Smooth muscle cell (in vitro differentiated cells): Measurements from ENCODE around the gene FRMD8. TPM values are rescaled to one million over a fixed set of nuclear protein-coding genes. Genes with fewer than 3 reads are reported as not detected.
A peak's percentile ranks its signal among the peaks of the same experiment; 100 is the strongest.

ENCODE experiments used
- DNase-seq: peaks from one replicate; lab custom pipeline; 2025; ENCODE audit not compliant: unreplicated experiment; lab: John Stamatoyannopoulos, UW
- H2AFZ ChIP-seq: fragments of 200-600 bp; sonication (generic); 2 replicates; pipeline ENCODE4 v1.6.0; 2016; ENCODE audit warnings: antibody characterized with exemption, low read depth, mild to moderate bottlenecking
- H3F3A ChIP-seq: fragments of 200-600 bp; sonication (generic); 2 replicates; pipeline ENCODE4 v1.6.0; 2017; ENCODE audit warnings: antibody characterized with exemption, low read depth
- H3K27ac ChIP-seq: fragments of 200-600 bp; sonication (generic); 2 replicates; pipeline ENCODE4 v1.5.1; 2016; ENCODE audit warnings: low read depth, mild to moderate bottlenecking
- H3K27me3 ChIP-seq: fragments of 200-600 bp; sonication (generic); 2 replicates; pipeline ENCODE4 v1.6.1; 2016; ENCODE audit warnings: low read depth, mild to moderate bottlenecking
- H3K36me3 ChIP-seq: fragments of 200-600 bp; sonication (generic); 2 replicates; pipeline ENCODE4 v1.5.1; 2016; ENCODE audit warnings: low read depth
- H3K4me1 ChIP-seq: fragments of 200-600 bp; sonication (generic); 2 replicates; pipeline ENCODE4 v1.5.1; 2016; ENCODE audit warnings: low read depth
- H3K4me2 ChIP-seq: fragments of 200-600 bp; sonication (generic); 2 replicates; pipeline ENCODE4 v1.6.0; 2016; ENCODE audit warnings: mild to moderate bottlenecking
- H3K4me3 ChIP-seq: fragments of 200-600 bp; sonication (generic); 2 replicates; pipeline ENCODE4 v1.5.1; 2016; ENCODE audit warnings: mild to moderate bottlenecking
- H3K79me2 ChIP-seq: fragments of 200-600 bp; sonication (generic); 2 replicates; pipeline ENCODE4 v1.6.0; 2016; ENCODE audit warnings: low read depth, mild to moderate bottlenecking
- H3K9ac ChIP-seq: fragments of 200-600 bp; sonication (generic); 2 replicates; pipeline ENCODE4 v1.6.0; 2016; ENCODE audit warnings: low read depth
- H3K9me3 ChIP-seq: fragments of 200-600 bp; sonication (generic); replicated peaks from 2 replicates; pipeline ENCODE4 v1.5.1; 2016; ENCODE audit warnings: low read depth
- H4K20me1 ChIP-seq: fragments of 200-600 bp; sonication (generic); 2 replicates; pipeline ENCODE4 v1.6.0; 2016; ENCODE audit warnings: low read depth
- CTCF ChIP-seq: fragments of 200-600 bp; sonication (generic); IDR thresholded peaks from 2 replicates; pipeline ENCODE4 v1.5.1; 2017; ENCODE audit warnings: borderline replicate concordance, mild to moderate bottlenecking, antibody characterized with exemption; ENCODE audit not compliant: insufficient read depth, poor library complexity, severe bottlenecking
- WGBS: methylation state at CpG from one replicate; pipeline ENCODE4 v1.1.7; 2016; ENCODE audit warnings: low lambda C conversion rate; 5-methylcytosine and 5-hydroxymethylcytosine counted together
- polyA plus RNA-seq: library from polyadenylated mRNA; unstranded; fragments of >200 nt; fragmentation: Nextera tagmentation; extraction: Ambion mirVana; gene quantifications from 2 replicates; pipeline ENCODE4 v1.2.1, GENCODE V29; 2016
- total RNA-seq: library from RNA; depleted of rRNA; stranded (reverse); fragments of >200 nt; gene quantifications from 2 replicates; pipeline ENCODE4 v1.2.3, GENCODE V29; 2014

FRMD8 gene
- total and polyA plus RNA-seq, 2 experiments from 2014 or later = 16.7 to 37.8 TPM

- Histone ChIP-seq H3K4me1 (peaks cover 8% of the 10 kb centered on the region), H3K79me2 (no peaks in the 10 kb centered on the region), H4K20me1 (no peaks in the 10 kb centered on the region), H3K4me3 (no peak overlapping the region), H3K27ac (peak overlapping the region; percentile 97), H3F3A (peaks cover 18% of the 10 kb centered on the region), H3K9me3 (no peaks in the 10 kb centered on the region), H2AFZ (no peak overlapping the region), H3K36me3 (no peaks in the 10 kb centered on the region), H3K9ac (no peak overlapping the region), H3K4me2 (no peak overlapping the region), H3K27me3 (no peaks in the 10 kb centered on the region)
- no peak for TF ChIP-seq CTCF
- WGBS = 96% methylated on average over 16 of the region's 16 CpGs
- no peak for DNase-seq
Observed at GRCh38 chr11:65380460-65381119, 5.8 kb upstream of the FRMD8 start.

- no peak for TF ChIP-seq CTCF
- H3K4me3 ChIP-seq = peak overlapping the region; percentile 19
- H3K9ac ChIP-seq = peak overlapping the region; percentile 90
- peak overlapping the region; percentile 97 for H3K27ac ChIP-seq
- H3K79me2 ChIP-seq = peaks cover 2% of the 10 kb centered on the region
- H3K9me3 ChIP-seq = no peaks in the 10 kb centered on the region
- WGBS = 8% methylated on average over 6 of the region's 6 CpGs
- no peaks in the 10 kb centered on the region for H4K20me1 ChIP-seq
- H3K36me3 ChIP-seq = no peaks in the 10 kb centered on the region
- H3K4me1 ChIP-seq = peaks cover 13% of the 10 kb centered on the region
- no peaks in the 10 kb centered on the region for H3K27me3 ChIP-seq
- no peak for DNase-seq
- no peak overlapping the region for H2AFZ ChIP-seq
- H3K4me2 ChIP-seq = peak overlapping the region; percentile 77
- peaks cover 24% of the 10 kb centered on the region for H3F3A ChIP-seq
Observed at GRCh38 chr11:65381716-65382032, 4.8 kb upstream of the FRMD8 start.

GRCh38 chr11:65382033-65382803, 4.2 kb upstream of the FRMD8 start, which contains the start of gene SLC25A45:
TSS of gene SLC25A45 (minus strand) at chr11:65382646. CDS start at chr11:65381951, 695 bp downstream.
- Histone ChIP-seq H3F3A (peaks cover 24% of the 10 kb centered on the region), H3K9ac (peak within 1 kb of the TSS; percentile 90), H4K20me1 (no peaks in the 10 kb centered on the region), H3K4me1 (peaks cover 18% of the 10 kb centered on the region), H2AFZ (no peak within 1 kb of the TSS), H3K79me2 (peaks cover 8% of the 10 kb centered on the region), H3K4me2 (peak within 1 kb of the TSS; percentile 77), H3K4me3 (peak within 1 kb of the TSS; percentile 30), H3K27ac (peak within 1 kb of the TSS; percentile 97), H3K9me3 (no peaks in the 10 kb centered on the region), H3K36me3 (no peaks in the 10 kb centered on the region), H3K27me3 (no peaks in the 10 kb centered on the region)
- DNase-seq = peak; percentile 86
- under 1% methylated on average over 26 of the region's 27 CpGs for WGBS
- TF ChIP-seq CTCF = peak; percentile 62
